ENCODE results near the gene VMO1.
"Not testable (repeated sequence)": the region's sequence is repeated elsewhere in the genome, so short reads cannot be mapped to it uniquely, and the experiment has no call there.

Gene VMO1

GRCh38 chr17:4786106-4786511 is at the start of gene VMO1:
TSS of gene VMO1 (minus strand) at chr17:4786364. CDS start at chr17:4786352, 12 bp downstream.
- DNase-seq (ENCODE audit: low spot score), result no peak

GRCh38 chr17:4834681-4835020 is 48.5 kb upstream of the VMO1 start:
- no peak for DNase-seq (ENCODE audit: low spot score)

- DNase-seq (ENCODE audit: low spot score), result peak; percentile 10
These were observed 47.9 kb upstream of the VMO1 start for GRCh38 chr17:4833941-4834680.

- DNase-seq (ENCODE audit: low spot score), result peak; percentile 92
These were observed 47.2 kb upstream of the VMO1 start, which contains the start of gene MINK1 for GRCh38 chr17:4833178-4833940. TSS of gene MINK1 (plus strand) at chr17:4833340. CDS start at chr17:4833584, 244 bp downstream.

- DNase-seq (ENCODE audit: low spot score), result not testable (repeated sequence)
These were observed 46.6 kb upstream of the VMO1 start for GRCh38 chr17:4832829-4833177.

GRCh38 chr17:4827399-4827798 is 41.2 kb upstream of the VMO1 start:
- no peak for DNase-seq (ENCODE audit: low spot score)

- no peak for DNase-seq (ENCODE audit: low spot score)
These were observed 37.4 kb upstream of the VMO1 start for GRCh38 chr17:4823373-4824089.

- no peak for DNase-seq (ENCODE audit: low spot score)
These were observed 36.7 kb upstream of the VMO1 start for GRCh38 chr17:4822835-4823234.

- no peak for DNase-seq (ENCODE audit: low spot score)
These were observed 32.1 kb upstream of the VMO1 start for GRCh38 chr17:4818276-4818675.

- DNase-seq (ENCODE audit: low spot score), result no peak
These were observed 30.7 kb upstream of the VMO1 start for GRCh38 chr17:4816826-4817225.

GRCh38 chr17:4815043-4815675 is 29.0 kb upstream of the VMO1 start:
- DNase-seq (ENCODE audit: low spot score), result no peak

- DNase-seq (ENCODE audit: low spot score), result no peak
These were observed 26.5 kb upstream of the VMO1 start for GRCh38 chr17:4812690-4813089.

- DNase-seq (ENCODE audit: low spot score), result no peak
These were observed 25.3 kb upstream of the VMO1 start for GRCh38 chr17:4811471-4811870.

GRCh38 chr17:4810696-4811290 is 24.6 kb upstream of the VMO1 start:
- DNase-seq (ENCODE audit: low spot score), result peak; percentile 43

GRCh38 chr17:4808378-4808767 is 22.2 kb upstream of the VMO1 start:
- DNase-seq (ENCODE audit: low spot score), result no peak

GRCh38 chr17:4807605-4808377 is 21.6 kb upstream of the VMO1 start:
- DNase-seq (ENCODE audit: low spot score), result no peak

GRCh38 chr17:4806777-4807604 is 20.8 kb upstream of the VMO1 start, which contains the start of gene PLD2:
TSS of gene PLD2 (plus strand) at chr17:4807152. CDS start at chr17:4807773, 621 bp downstream.
- peak; percentile 77 for DNase-seq (ENCODE audit: low spot score)

GRCh38 chr17:4806456-4806776 is 20.3 kb upstream of the VMO1 start:
- peak; percentile 6 for DNase-seq (ENCODE audit: low spot score)

GRCh38 chr17:4802228-4802627 is 16.1 kb upstream of the VMO1 start, which contains the start of gene C17orf114:
TSS of gene C17orf114 (minus strand) at chr17:4802328.
- no peak for DNase-seq (ENCODE audit: low spot score)

Data from NAMALWA (cell line).